Astrocyte of the spinal cord (primary cell): Measurements from ENCODE around the gene KDM4E.
"Not testable (repeated sequence)": the region's sequence is repeated elsewhere in the genome, so short reads cannot be mapped to it uniquely, and the experiment has no call there.

ENCODE experiments used
- DNase-seq: peaks from one replicate; pipeline ENCODE4 v3.0.0; 2011; ENCODE audit warnings: low read depth, low spot score
- H3K4me3 ChIP-seq: 2 replicates; pipeline ENCODE4 v1.5.1; 2011; ENCODE audit warnings: low read depth, mild to moderate bottlenecking, low read length, moderate library complexity
- CTCF ChIP-seq: IDR thresholded peaks from 2 replicates; pipeline ENCODE4 v1.5.1; 2012; ENCODE audit warnings: low read depth, mild to moderate bottlenecking, low read length, inconsistent platforms
- in situ Hi-C: cut with HindIII; loops from 2 replicates; pipeline ENCODE4 v1.10.0; 2017; ENCODE audit warnings: low sequenced_read_pairs

The KDM4E gene

GRCh38 chr11:95045812-95046211 is 20.8 kb downstream of the KDM4E start:
- in situ Hi-C loops, result no loop called here
- no peak for DNase-seq
- TF ChIP-seq CTCF, result no peak
- no peak overlapping the region for H3K4me3 ChIP-seq

GRCh38 chr11:95049122-95049521 is 24.1 kb downstream of the KDM4E start, which contains the start of gene KDM4F:
TSS of gene KDM4F (plus strand) at chr11:95049422.
- DNase-seq, H3K4me3 ChIP-seq, in situ Hi-C loops: not testable (repeated sequence)

GRCh38 chr11:95050595-95051202 is 25.6 kb downstream of the KDM4E start:
- H3K4me3 ChIP-seq, result no peak overlapping the region
- DNase-seq, result no peak
- no peak for TF ChIP-seq CTCF
- in situ Hi-C loops, result no loop called here

GRCh38 chr11:95054356-95054755 is 29.3 kb downstream of the KDM4E start:
- in situ Hi-C loops, result no loop called here
- H3K4me3 ChIP-seq, result no peak overlapping the region
- TF ChIP-seq CTCF, result no peak
- no peak for DNase-seq

GRCh38 chr11:95055283-95055897 is 30.3 kb downstream of the KDM4E start:
- no peak for TF ChIP-seq CTCF
- DNase-seq, result no peak
- H3K4me3 ChIP-seq, result no peak overlapping the region
- in situ Hi-C loops, result no loop called here

- DNase-seq, result no peak
- in situ Hi-C loops, result no loop called here
- TF ChIP-seq CTCF, result no peak
- H3K4me3 ChIP-seq, result no peak overlapping the region
Observed at GRCh38 chr11:95057959-95058358, 32.9 kb downstream of the KDM4E start.

GRCh38 chr11:95058621-95059020 is 33.6 kb downstream of the KDM4E start:
- no peak for TF ChIP-seq CTCF
- in situ Hi-C loops, result no loop called here
- H3K4me3 ChIP-seq, result no peak overlapping the region
- no peak for DNase-seq
